Hippocampal formation (tissue), 2 donors: ENCODE measurements around the gene AGXT.

Experiments used
- DNase-seq, 2 donors: peaks; one replicate each; lab custom pipeline; 2025; lab: John Stamatoyannopoulos, UW

Gene AGXT

DNA sequence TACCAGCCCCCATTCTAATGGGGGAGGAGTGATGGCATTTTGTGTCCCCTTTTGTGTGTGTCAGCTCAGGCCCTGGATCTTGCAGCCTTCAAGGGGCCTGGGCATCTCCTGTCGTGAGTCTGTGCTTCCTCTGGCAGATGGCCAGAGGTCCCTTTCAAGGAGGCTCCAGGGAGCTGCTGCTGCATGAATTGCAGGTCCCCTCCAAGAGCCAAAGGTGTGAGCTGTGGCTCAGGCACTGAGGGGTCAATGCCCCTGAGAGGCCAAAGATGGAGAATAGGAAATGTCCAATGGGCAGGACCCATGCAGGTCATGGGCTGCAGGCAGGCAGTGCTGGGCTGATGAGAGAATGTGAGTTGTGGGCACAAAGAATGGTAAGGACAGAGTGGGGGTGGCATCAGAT, 16.9 kb downstream of the AGXT start:
- no peak for DNase-seq

- no peak for DNase-seq
These were observed 17.5 kb downstream of the AGXT start for GRCh38 chr2:240886023-240886565.

- no peak for DNase-seq
These were observed 18.3 kb downstream of the AGXT start for GRCh38 chr2:240886678-240887609.

DNA sequence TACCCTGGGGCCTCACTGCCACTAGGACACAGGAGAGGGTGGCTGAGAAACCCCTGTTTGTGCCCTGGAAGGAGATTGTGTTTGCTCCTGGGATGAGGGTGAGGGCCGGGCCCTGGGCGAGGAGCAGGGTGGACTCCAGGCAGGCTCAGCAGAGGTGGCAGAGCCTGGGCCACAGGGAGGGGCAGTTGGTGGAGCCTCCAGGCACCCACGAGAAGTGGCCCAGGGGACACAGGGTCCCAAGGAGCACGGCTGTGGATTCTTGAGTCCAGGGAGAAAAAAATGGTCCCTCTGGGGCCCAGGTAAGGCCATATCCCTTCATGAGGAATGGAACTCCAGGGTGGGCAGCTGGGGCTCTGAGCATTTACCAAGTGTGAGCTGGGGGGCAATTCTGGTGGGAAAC, 19.0 kb downstream of the AGXT start:
- no peak for DNase-seq

- no peak for DNase-seq
These were observed 19.7 kb downstream of the AGXT start for GRCh38 chr2:240888130-240888889.

GRCh38 chr2:240888890-240889573, 20.4 kb downstream of the AGXT start:
- DNase-seq = no peak

DNA sequence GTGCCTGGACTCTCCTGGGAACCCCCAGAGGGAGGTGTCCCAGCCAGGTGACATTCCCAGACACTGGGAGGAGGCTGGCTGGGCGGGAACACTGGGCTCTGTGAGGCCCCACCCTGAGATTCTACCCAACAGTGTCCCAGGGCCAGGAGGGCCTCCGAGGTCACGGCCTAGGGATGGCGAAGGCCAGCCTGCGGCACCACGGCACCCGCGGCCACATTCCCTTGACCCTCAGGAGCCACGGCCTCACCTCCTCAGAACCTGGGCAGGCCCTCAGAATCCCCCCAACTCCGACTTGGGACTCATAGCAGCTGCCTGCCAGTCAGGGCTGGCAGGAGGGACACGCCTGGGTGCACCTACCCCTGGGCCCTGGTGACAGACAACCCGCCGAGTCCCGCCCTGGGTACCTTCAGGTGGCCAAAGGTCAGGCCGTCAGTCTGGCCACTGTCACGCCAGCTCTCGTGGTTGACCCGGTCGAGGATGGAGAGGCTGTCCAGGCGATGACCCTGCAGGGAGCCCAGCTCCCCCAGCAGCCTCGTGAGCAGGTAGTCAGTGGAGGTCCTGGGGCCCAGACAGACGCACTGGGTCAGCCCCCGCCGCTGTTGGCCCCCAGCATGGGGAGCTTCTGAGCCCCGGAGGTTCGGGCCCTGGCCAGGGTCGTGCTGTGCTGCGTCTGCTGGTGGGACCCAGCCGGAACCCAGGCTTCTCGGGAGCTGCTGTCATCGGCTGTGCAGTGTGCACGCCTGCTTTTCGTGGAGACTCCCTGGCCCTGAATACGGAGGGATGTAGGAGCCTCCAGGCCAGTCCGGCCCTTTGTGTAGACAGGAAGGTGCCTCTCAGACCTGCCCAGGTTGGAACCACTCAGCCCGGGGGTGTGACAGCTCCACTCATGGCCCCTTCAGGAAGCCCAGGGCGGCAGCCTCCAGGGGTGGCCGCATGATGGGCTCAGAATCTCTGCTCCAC, 21.3 kb downstream of the AGXT start:
- no peak for DNase-seq

- DNase-seq = no peak
These were observed 22.1 kb downstream of the AGXT start for GRCh38 chr2:240890691-240891090.

- no peak for DNase-seq
These were observed 23.1 kb downstream of the AGXT start for GRCh38 chr2:240891492-240892340.

DNA sequence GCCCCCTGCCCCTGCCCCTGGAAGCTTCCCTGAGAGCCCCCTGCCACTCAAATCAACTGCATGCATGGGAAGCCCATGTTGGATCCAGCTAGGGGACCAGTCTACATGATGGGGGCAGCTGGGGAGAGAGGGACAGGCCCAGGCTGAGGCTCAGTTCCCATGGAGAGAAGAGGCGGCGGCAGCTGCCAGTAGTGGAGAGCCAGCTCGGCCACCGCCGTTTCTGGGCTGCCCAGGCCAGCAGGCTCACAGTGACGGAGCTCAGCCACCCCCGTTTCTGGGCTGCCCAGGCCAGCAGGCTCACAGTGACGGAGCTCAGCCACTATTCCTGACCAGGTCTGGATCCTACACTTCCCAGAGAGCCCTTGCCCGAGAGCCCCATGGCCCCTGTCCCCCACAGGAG, 23.7 kb downstream of the AGXT start:
- no peak for DNase-seq

DNA sequence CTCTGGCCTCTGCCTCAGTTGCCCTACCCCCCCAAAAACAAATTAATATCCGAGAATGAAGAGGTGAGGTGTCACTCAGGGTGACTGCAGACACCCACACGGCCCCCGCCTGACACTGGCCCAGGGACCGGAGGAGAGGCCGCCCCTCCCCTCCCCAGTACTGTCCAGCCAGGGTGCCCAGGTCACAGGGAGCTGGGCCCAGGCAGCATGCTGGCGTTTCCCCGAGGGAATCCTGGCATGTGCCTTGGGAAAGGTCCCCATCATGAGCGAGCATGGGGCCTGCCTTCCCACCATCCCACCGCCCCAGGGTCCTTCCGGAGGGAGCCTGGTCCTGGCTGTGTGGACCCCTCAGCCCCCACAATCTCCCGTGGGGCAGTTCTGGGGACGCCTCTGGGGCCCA, 24.3 kb downstream of the AGXT start:
- DNase-seq = no peak

DNA sequence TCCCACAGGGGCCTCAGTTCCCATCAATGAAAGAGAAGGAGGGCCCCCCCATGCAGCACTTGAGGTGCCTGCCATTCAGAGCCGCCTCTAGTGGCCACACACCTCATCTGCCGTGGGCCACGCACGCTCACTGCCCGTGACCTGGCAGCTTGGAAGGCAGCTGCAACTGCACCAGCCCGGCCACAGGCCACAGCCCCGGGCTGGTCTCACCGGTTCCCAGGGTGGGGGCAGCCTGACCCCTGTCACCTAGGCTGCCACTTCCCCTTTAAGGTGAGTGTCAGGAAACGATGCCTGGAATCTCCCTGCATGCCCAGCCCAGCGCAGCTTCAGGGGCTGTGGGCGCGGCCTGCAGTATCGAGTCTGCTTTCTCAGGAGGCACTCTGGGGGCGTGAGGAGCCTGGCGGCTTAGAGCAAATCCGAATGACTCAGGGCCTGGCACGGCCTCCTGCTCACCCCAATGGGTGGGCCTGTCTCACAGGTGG, 24.8 kb downstream of the AGXT start:
- DNase-seq = no peak

- no peak for DNase-seq
These were observed 25.4 kb downstream of the AGXT start for GRCh38 chr2:240894006-240894405.

DNA sequence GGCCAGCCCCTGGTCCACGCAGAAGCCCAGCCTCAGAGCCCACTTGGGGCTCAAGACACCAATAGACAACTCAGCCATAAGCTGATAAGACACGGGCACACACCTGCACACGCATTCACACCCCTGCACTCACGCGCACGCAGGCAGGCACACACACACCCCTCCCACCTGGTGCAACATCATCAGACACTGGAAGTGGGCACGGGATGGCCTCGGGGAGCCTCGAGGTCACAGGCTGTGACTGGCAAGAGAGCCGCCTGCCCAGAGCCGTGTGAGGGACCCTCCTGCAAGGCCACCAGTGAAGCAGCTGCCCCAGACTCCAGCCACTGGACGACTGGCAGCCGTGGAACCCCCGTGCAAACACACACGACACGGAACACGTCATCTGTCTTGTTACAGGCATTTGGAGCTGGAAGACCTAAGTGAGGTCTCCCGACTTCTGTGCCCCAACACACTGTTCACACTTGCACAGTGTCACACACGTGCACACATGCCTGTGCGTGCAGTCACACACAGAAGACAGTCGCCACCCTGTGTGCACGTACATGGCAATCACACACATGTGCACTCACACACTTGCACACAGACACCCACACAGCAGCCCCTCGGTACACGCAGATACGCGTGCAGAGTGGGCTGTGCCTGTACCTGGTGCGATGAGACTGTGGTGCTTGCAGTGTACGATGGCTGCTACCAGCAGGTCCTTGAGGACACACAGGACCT, 26.4 kb downstream of the AGXT start:
- DNase-seq = no peak

GRCh38 chr2:240895656-240896388, 27.2 kb downstream of the AGXT start, which contains the start of gene MAB21L4:
TSS of gene MAB21L4 (minus strand) at chr2:240896156. CDS start at chr2:240895997, 159 bp downstream.
- DNase-seq = no peak

- DNase-seq = no peak
These were observed 27.8 kb downstream of the AGXT start for GRCh38 chr2:240896394-240896793.

DNA sequence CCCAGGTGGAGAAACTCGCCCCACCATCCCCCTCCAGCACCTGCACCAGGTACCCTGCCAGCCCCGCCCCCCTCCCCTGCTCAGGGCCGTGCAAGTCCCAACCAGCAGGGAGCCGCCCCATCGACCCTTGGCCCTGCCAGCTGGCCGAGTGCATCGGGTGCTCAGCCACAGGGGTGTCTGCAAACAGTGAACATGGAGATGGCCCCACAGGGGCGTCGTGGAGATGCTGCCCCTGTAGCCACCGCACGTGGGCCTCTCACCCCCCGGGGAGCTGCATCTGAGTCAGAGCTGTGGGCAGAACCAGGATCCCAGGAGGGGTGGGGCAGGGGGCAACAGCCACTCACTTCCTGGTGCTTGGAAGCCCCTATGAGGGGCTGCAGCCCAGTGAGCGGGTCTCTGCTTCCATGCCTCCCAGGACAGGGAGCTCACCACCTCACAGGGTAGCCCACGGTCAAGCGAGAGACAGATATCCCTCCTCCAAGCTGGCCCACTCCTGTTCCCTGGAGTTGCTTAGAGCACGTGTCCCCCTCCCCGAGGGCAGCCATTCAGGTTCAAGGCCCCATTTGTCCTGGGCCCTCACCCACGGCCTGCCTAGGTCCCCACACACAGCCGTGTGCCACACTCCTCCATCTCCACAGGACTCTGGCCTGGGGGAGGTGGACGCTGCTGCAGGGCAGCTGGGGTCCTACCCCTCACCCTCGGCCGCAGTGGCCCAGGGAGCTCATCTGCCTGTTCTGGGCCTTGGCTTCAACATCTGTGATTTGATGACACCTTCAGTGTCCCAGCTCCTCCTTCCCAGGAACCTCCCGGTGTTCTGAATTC, 28.5 kb downstream of the AGXT start:
- DNase-seq = no peak
